ENCODE measurements around the gene PGC.

The PGC gene

DNA sequence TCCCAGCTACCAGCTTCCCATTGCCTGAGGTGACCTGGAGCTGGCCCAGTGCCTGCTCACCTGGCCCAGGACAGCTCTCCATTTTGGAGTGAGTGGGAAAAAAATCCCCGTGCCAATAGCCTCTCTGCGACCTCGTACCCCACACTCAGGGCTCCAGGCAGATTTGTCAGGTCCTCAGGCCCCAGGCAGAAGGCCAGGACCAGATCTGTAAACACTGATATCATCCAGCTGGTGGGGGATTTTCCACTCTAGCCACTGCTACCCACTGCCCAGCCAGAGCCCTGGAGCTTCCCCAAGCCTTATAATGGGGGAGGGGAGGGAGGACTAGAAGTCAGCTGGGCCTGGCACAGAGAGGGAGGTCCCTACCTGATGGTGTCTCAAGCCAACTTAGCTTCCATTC lies 1.3 kb upstream of the PGC start:
- Histone ChIP-seq H2AFZ (ENCODE audit: low read depth, low read length) (no peak overlapping the region), H3K27ac (ENCODE audit: low read length) (no peak overlapping the region), H3K9me3 (ENCODE audit: insufficient read depth, low read length) (no peaks in the 10 kb centered on the region), H3K9ac (ENCODE audit: low read length) (no peak overlapping the region), H3K4me3 (ENCODE audit: low read length) (no peak overlapping the region), H3K4me1 (ENCODE audit: low read length) (no peaks in the 10 kb centered on the region), H3K36me3 (replicated peaks; ENCODE audit: low read depth, low read length) (no peaks in the 10 kb centered on the region), H3K4me2 (ENCODE audit: low read length) (no peak overlapping the region), H3K79me2 (ENCODE audit: low read length) (no peaks in the 10 kb centered on the region), H4K20me1 (ENCODE audit: insufficient read depth, low read length) (no peaks in the 10 kb centered on the region), H3K27me3 (ENCODE audit: low read depth, low read length) (peaks cover 3% of the 10 kb centered on the region; the same call in 1 of the 2 replicates)
- TF ChIP-seq EZH2phosphoT487 (IDR thresholded peaks at IDR 0.05; ENCODE audit: low read depth) = no peak
- TF ChIP-seq, protein P1, sequence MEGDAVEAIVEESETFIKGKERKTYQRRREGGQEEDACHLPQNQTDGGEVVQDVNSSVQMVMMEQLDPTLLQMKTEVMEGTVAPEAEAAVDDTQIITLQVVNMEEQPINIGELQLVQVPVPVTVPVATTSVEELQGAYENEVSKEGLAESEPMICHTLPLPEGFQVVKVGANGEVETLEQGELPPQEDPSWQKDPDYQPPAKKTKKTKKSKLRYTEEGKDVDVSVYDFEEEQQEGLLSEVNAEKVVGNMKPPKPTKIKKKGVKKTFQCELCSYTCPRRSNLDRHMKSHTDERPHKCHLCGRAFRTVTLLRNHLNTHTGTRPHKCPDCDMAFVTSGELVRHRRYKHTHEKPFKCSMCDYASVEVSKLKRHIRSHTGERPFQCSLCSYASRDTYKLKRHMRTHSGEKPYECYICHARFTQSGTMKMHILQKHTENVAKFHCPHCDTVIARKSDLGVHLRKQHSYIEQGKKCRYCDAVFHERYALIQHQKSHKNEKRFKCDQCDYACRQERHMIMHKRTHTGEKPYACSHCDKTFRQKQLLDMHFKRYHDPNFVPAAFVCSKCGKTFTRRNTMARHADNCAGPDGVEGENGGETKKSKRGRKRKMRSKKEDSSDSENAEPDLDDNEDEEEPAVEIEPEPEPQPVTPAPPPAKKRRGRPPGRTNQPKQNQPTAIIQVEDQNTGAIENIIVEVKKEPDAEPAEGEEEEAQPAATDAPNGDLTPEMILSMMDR (IDR thresholded peaks at IDR 0.05; ENCODE audit: low read depth, low read length) = no peak

DNA sequence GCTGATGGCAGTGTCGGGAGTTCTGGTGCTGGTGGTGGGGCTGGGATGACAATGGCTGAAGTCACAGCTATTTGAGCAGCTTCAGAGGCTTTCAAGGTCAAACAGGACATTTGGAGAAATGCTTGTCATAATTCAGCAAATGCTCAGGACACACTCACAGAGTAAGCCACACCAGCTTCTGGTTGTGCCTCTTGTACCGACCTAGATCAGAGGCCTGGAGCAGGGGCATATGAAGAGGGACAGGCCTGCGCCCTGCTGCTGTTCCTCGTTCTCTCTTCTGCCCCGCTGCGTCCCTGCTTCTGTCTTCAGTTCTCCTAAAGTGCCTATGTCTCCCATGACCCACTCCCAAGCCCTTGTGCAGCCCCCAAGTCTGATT lies 893 bp upstream of the PGC start:
- Histone ChIP-seq H3K9me3 (ENCODE audit: insufficient read depth, low read length) (no peaks in the 10 kb centered on the region), H3K4me3 (ENCODE audit: low read length) (no peak overlapping the region)
- TF ChIP-seq, protein P1 (IDR thresholded peaks at IDR 0.05; ENCODE audit: low read depth, low read length) = no peak
- TF ChIP-seq EZH2phosphoT487 (IDR thresholded peaks at IDR 0.05; ENCODE audit: low read depth) = no peak

GRCh38 chr6:41746107-41746506 lies 1.1 kb downstream of the PGC start:
- no peak overlapping the region for H3K27ac ChIP-seq (ENCODE audit: low read length)
- no peaks in the 10 kb centered on the region for H3K79me2 ChIP-seq (ENCODE audit: low read length)
- no peak overlapping the region for H3K9ac ChIP-seq (ENCODE audit: low read length)
- H3K4me1 ChIP-seq (ENCODE audit: low read length) = no peaks in the 10 kb centered on the region
- no peak overlapping the region for H2AFZ ChIP-seq (ENCODE audit: low read depth, low read length)
- no peaks in the 10 kb centered on the region for H3K36me3 ChIP-seq (replicated peaks; ENCODE audit: low read depth, low read length)
- H3K9me3 ChIP-seq (ENCODE audit: insufficient read depth, low read length) = no peaks in the 10 kb centered on the region
- H3K27me3 ChIP-seq (ENCODE audit: low read depth, low read length) = no peaks in the 10 kb centered on the region
- H4K20me1 ChIP-seq (ENCODE audit: insufficient read depth, low read length) = no peaks in the 10 kb centered on the region
- no peak overlapping the region for H3K4me3 ChIP-seq (ENCODE audit: low read length)
- no peak for TF ChIP-seq EZH2phosphoT487 (IDR thresholded peaks at IDR 0.05; ENCODE audit: low read depth)
- TF ChIP-seq, protein P1 (IDR thresholded peaks at IDR 0.05; ENCODE audit: low read depth, low read length) = no peak
- H3K4me2 ChIP-seq (ENCODE audit: low read length) = no peak overlapping the region

More for the DNA sequence above, 893 bp upstream of the PGC start:
- Histone ChIP-seq H3K36me3 (replicated peaks; ENCODE audit: low read depth, low read length) (no peaks in the 10 kb centered on the region), H4K20me1 (ENCODE audit: insufficient read depth, low read length) (no peaks in the 10 kb centered on the region), H3K4me1 (ENCODE audit: low read length) (no peaks in the 10 kb centered on the region), H3K27me3 (ENCODE audit: low read depth, low read length) (no peaks in the 10 kb centered on the region), H2AFZ (ENCODE audit: low read depth, low read length) (no peak overlapping the region), H3K79me2 (ENCODE audit: low read length) (no peaks in the 10 kb centered on the region), H3K9ac (ENCODE audit: low read length) (no peak overlapping the region), H3K4me2 (ENCODE audit: low read length) (no peak overlapping the region), H3K27ac (ENCODE audit: low read length) (no peak overlapping the region)

DNA sequence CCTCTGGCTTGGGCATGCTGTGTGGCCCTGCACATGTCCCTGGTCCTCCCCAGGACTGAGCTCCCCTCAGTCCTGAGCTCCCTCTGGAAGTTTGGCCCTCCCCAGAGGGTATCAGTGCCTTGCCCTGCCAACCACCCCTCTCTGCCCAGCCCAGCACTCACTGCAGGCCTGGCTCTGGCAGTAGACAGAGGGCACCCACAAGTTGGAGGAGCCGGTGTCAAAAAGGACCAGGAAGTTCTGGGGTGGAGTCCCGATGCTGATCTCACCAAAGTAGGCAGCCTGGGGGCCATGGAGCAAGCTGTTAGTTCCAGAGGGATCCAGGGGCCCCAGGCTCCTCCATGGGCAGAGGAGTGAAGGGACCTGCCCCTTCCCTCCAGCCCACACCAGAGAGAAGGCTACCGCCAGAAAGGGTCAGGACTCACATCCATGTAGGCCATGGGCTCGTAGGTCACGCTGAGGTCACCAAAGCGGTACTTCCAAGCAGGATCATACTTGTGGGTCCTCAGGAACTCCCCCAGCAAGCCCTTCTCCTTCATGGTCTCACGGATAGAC lies 2.9 kb downstream of the PGC start:
- Histone ChIP-seq H3K4me1 (ENCODE audit: low read length) (no peaks in the 10 kb centered on the region), H3K27me3 (ENCODE audit: low read depth, low read length) (0 out of 2 replicates have a peak, but pooled peaks cover 4% of the 10 kb centered on the region), H3K9ac (ENCODE audit: low read length) (no peak overlapping the region), H3K4me3 (ENCODE audit: low read length) (no peak overlapping the region), H4K20me1 (ENCODE audit: insufficient read depth, low read length) (no peaks in the 10 kb centered on the region), H3K79me2 (ENCODE audit: low read length) (no peaks in the 10 kb centered on the region), H3K36me3 (replicated peaks; ENCODE audit: low read depth, low read length) (no peaks in the 10 kb centered on the region), H3K4me2 (ENCODE audit: low read length) (no peak overlapping the region), H2AFZ (ENCODE audit: low read depth, low read length) (no peak overlapping the region), H3K27ac (ENCODE audit: low read length) (no peak overlapping the region), H3K9me3 (ENCODE audit: insufficient read depth, low read length) (no peaks in the 10 kb centered on the region)
- TF ChIP-seq, protein P1 (IDR thresholded peaks at IDR 0.05; ENCODE audit: low read depth, low read length) = no peak
- TF ChIP-seq EZH2phosphoT487 (IDR thresholded peaks at IDR 0.05; ENCODE audit: low read depth) = no peak
